Measurements from ENCODE around the gene JAG1.

JAG1 gene

GRCh38 chr20:10673842-10674683 is at the start of gene JAG1:
TSS of gene JAG1 (minus strand) at chr20:10673999. CDS start at chr20:10673530, 469 bp downstream.
- DNase-seq (ENCODE audit: low read depth): no peak

GRCh38 chr20:10721976-10722375 is 48.2 kb upstream of the JAG1 start:
- no peak for DNase-seq (ENCODE audit: low read depth)

GRCh38 chr20:10721137-10721896 is 47.5 kb upstream of the JAG1 start:
- no peak for DNase-seq (ENCODE audit: low read depth)

GRCh38 chr20:10720565-10720964 is 46.8 kb upstream of the JAG1 start:
- no peak for DNase-seq (ENCODE audit: low read depth)

- DNase-seq (ENCODE audit: low read depth): no peak
Observed at GRCh38 chr20:10719740-10720385, 46.1 kb upstream of the JAG1 start.

GRCh38 chr20:10718661-10719060 is 44.9 kb upstream of the JAG1 start:
- no peak for DNase-seq (ENCODE audit: low read depth)

DNA sequence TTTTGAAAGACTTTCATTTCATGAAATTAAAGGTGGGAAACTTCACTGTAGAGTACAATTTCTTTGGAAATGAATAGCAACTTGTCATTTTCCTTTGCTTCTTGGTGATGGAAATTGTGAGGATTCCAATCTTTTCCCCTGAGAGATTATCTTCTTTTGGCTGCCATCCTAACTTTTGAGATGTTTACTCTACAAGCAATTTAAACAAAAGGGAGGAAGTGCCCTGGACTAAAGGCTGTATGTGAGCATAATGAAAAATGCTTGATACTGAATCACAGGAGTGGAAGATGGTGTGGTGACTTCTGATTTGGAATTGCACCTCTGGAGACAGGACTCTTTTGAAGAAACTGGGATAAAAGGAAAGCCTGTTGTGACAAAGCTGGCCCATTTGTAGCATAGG is 43.1 kb upstream of the JAG1 start:
- DNase-seq (ENCODE audit: low read depth): no peak

DNA sequence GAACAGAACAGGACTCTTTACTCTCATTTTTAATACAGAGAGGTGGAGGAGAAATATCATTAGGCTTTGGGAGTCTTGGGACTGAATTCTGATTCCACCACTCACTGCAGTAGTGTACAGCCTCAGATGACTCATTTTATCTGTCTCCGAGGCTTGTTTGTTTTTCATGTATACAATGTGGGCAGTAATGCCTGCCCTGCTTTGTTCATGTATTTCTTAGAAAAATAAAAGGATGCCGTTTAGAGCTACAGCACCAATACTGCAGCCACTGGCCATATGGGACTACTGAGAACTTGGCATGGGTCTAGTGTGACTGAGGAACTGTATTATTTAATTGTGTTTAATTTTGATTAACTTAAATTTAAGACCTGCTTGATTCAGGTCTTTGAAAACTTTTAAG is 41.2 kb upstream of the JAG1 start:
- DNase-seq (ENCODE audit: low read depth): no peak

GRCh38 chr20:10714236-10714975 is 40.6 kb upstream of the JAG1 start:
- DNase-seq (ENCODE audit: low read depth): no peak

DNA sequence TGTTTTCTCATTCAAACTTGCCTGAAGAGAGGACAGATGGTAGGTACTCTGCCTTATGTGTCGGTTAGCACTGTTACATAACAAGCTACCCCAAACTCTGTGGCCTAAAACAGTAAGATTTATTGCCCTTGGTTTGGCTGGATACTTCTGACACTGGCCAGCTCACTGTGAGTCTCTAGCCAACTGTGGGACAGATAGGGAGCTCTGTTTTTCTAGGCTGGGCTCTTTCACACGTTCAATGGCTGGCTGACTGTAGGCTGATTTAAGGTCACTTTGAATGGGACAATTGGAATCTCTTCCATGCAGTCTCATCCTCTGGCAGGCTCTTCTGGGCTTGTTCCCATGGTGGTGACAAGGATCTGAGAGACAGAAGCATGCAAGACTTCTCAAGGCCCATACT is 39.4 kb upstream of the JAG1 start:
- DNase-seq (ENCODE audit: low read depth): no peak

DNA sequence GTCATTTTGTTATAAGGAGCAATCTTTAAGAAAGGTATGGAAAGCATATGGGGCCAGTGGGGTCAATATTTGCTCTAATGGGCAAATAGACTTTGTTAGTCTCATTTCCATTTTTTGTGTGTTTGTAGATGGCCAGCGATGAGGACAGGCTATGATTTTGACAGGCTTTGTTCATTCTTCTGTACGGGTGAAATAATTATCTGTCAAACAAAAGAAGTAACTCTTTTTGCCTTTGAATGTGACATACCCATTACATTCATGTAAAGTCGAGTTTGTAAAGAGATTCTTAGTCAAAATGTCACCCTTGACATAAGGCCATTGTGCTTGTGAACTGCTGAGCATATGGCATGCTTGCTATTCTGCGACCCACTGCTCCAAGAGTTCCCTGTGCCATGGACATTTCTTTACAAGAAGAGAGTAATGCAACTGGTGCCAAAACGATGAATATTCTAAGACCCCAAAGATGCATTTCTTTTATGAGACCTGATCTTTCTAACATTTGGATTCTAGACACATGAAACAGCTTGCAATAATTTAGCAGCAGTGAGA is 38.2 kb upstream of the JAG1 start:
- DNase-seq (ENCODE audit: low read depth): no peak

DNA sequence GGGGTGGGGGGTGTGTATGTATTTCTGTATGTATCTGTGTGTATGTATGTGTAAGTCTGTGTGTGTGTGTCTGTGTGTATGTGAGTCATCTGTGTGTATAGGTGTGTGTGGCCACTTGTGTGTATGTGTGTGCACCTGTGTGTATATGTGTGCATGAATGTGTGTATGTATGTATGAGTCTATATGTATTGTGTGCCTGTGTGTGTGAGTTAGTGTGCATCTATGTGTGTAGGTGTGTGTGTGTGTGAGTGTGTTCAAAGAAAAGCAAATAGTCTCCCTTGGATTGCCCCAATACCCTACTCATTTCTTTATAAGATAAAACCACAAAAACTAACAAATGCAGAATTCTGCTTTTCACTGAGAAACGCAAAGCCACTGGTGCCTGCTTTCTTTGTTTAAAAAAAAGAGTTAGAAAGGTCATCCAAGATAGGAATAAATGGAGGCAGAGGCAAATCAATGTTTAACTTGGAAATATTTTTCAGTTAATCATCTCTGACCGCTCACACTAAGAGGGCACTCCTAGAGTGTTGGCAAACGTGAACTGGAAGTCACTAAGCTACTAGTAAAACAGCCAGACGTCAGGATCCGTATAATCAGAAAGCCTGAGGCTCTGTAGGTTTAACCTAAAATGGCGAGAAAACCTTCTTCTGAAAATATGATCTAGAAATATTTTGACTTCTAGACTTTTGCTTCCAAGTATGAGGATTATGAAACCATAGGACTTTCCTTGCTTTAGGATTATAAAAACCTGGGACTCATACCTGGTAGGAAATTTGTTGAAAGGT is 37.4 kb upstream of the JAG1 start:
- DNase-seq (ENCODE audit: low read depth): no peak

DNA sequence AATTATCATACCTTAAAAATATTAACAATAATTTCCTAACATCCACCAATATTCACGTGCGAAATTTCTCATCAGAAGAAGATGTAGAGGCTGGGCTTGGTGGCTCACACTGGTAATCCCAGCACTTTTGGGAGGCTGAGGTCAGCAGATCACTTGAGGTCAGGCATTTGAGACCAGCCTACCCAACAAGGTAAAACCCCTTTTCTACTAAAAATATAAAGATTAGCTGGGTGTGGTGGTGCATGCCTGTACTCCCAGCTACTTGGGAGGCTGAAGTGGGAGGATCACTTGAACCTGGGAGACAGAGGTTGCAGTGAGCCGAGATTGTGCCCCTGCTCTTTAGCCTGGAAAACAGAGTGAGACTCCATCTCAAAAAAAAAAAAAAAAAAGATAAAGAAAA is 36.1 kb upstream of the JAG1 start:
- no peak for DNase-seq (ENCODE audit: low read depth)

DNA sequence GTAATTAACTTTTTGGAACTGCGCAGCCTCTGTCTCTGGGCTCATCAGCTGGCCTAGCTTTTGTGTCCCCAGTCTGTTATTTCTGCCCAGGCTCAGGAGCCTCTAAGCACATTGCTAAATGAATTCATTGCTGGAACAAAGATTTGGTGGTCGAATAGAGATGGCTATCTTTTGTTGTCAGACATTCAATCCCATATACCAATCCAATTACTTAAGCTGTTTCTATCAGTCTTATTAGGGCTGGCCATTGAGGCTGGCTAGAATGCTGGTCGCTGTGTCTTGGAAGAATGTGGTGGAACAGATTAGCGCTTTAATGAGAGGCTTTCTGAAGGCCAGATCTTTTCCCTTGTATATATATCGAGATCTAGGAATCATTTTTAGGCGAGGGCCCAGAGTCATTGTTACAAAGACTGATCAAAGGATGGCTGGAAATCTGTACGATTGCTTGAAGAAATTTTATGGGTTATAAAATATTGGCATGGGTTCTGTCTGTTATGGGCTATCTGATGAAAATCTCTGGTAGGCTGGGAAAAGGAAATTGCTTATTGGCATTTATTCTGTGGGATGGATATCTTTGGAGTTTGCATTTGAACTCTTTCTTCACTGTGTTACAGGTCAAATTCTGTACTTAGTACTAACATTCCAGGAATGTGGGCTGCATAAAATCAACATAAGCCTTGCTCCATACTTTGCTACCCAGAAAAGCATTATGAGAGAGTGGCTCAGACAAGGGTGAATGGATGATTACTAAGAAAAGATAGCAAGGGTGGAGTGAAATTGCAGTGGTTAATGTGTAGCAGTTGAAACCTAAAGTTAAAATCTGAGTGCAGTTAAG is 34.8 kb upstream of the JAG1 start:
- peak; percentile 60 for DNase-seq (ENCODE audit: low read depth)

DNA sequence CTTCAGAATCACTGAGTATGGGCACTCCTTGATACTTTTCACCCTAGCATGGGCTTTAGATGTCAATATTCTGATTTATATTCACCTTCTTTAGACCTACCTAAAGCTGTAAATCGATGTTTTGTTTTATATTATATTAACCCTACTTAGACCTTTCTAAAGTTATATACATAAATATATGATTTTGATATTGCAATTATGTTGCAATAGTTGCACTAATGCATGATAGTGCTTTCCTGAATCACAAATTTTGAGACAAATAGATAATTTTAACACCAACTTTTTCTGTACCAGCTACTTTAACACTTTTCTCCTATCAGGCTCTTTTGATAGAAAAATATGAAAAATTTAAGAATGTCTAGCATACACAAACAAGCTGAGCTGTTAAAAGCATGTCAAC is 34.0 kb upstream of the JAG1 start:
- no peak for DNase-seq (ENCODE audit: low read depth)

GRCh38 chr20:10707068-10707467 is 33.3 kb upstream of the JAG1 start:
- no peak for DNase-seq (ENCODE audit: low read depth)

- no peak for DNase-seq (ENCODE audit: low read depth)
Observed at GRCh38 chr20:10706460-10706811, 32.6 kb upstream of the JAG1 start.

GRCh38 chr20:10705801-10706459 is 32.1 kb upstream of the JAG1 start:
- DNase-seq (ENCODE audit: low read depth): no peak

GRCh38 chr20:10701607-10702006 is 27.8 kb upstream of the JAG1 start:
- DNase-seq (ENCODE audit: low read depth): no peak

- no peak for DNase-seq (ENCODE audit: low read depth)
Observed at GRCh38 chr20:10699941-10700340, 26.1 kb upstream of the JAG1 start.

Data from non-pigmented ciliary epithelial cell (primary cell).